GM23338 (cell line): ENCODE measurements around the gene TNFRSF12A. TPM values are rescaled to one million over a fixed set of nuclear protein-coding genes. Genes with fewer than 3 reads are reported as not detected.

Source experiments
- ATAC-seq: fragments of 200-7000 bp; cut with Tn5 transposase; 3 replicates; pipeline ENCODE4 v1.9.1; 2020
- DNase-seq: peaks from one replicate; pipeline ENCODE4 v3.0.0-alpha.2; 2015; ENCODE audit warnings: low spot score
- H2AFZ ChIP-seq: fragments of 200-600 bp; sonication (generic); 2 replicates; pipeline ENCODE4 v1.8.0; 2016; ENCODE audit warnings: antibody characterized with exemption, mild to moderate bottlenecking, moderate library complexity
- H3F3A ChIP-seq: fragments of 200-600 bp; sonication (generic); replicated peaks from 2 replicates; pipeline ENCODE4 v1.8.0; 2017; ENCODE audit warnings: antibody characterized with exemption, mixed run types, low read depth
- H3K27ac ChIP-seq: fragments of 200-600 bp; sonication (generic); 2 replicates; pipeline ENCODE4 v1.6.1; 2016; ENCODE audit warnings: low read depth
- H3K27me3 ChIP-seq: fragments of 200-600 bp; sonication (generic); 2 replicates; pipeline ENCODE4 v1.8.0; 2016; ENCODE audit warnings: mild to moderate bottlenecking, mixed run types, moderate library complexity; ENCODE audit not compliant: insufficient read depth
- H3K36me3 ChIP-seq: fragments of 200-600 bp; sonication (generic); 2 replicates; pipeline ENCODE4 v1.8.0; 2016; ENCODE audit warnings: mild to moderate bottlenecking; ENCODE audit not compliant: insufficient read depth
- H3K4me1 ChIP-seq: fragments of 200-600 bp; sonication (generic); 2 replicates; pipeline ENCODE4 v1.8.0; 2016; ENCODE audit warnings: mild to moderate bottlenecking, moderate library complexity; ENCODE audit not compliant: insufficient read depth
- H3K4me2 ChIP-seq: fragments of 200-600 bp; sonication (generic); 2 replicates; pipeline ENCODE4 v1.7.1; 2017; ENCODE audit warnings: mixed run types
- H3K4me3 ChIP-seq: fragments of 200-600 bp; sonication (generic); 2 replicates; pipeline ENCODE4 v1.6.1; 2016; ENCODE audit warnings: mixed run types
- H3K79me2 ChIP-seq: fragments of 200-600 bp; sonication (generic); replicated peaks from 2 replicates; pipeline ENCODE4 v1.8.0; 2017; ENCODE audit warnings: mild to moderate bottlenecking; ENCODE audit not compliant: insufficient read depth
- H3K9me2 ChIP-seq: fragments of 200-600 bp; sonication (generic); 2 replicates; pipeline ENCODE4 v1.8.0; 2017; ENCODE audit not compliant: insufficient read depth
- H4K20me1 ChIP-seq: fragments of 200-600 bp; sonication (generic); replicated peaks from 2 replicates; pipeline ENCODE4 v1.8.0; 2017; ENCODE audit warnings: mild to moderate bottlenecking; ENCODE audit not compliant: insufficient read depth
- H3K27ac Mint-ChIP-seq: 2 replicates; pipeline ENCODE4 v1.8.0; 2020; ENCODE audit warnings: inconsistent platforms, mild to moderate bottlenecking, moderate library complexity, mixed read lengths
- H3K27me3 Mint-ChIP-seq: 3 replicates; pipeline ENCODE4 v1.8.0; 2022; ENCODE audit warnings: low read depth, mild to moderate bottlenecking, moderate library complexity, mixed read lengths, inconsistent platforms; ENCODE audit not compliant: insufficient read depth, poor library complexity
- H3K36me3 Mint-ChIP-seq: 3 replicates; pipeline ENCODE4 v1.8.0; 2021; ENCODE audit warnings: low read depth, mild to moderate bottlenecking, inconsistent platforms, moderate library complexity, mixed read lengths
- H3K4me1 Mint-ChIP-seq: 3 replicates; pipeline ENCODE4 v1.8.0; 2020; ENCODE audit warnings: mild to moderate bottlenecking, inconsistent platforms, mixed read lengths
- H3K4me3 Mint-ChIP-seq: 3 replicates; pipeline ENCODE4 v1.8.0; 2021; ENCODE audit warnings: moderate library complexity, mild to moderate bottlenecking, inconsistent platforms, mixed read lengths
- H3K9me3 Mint-ChIP-seq: 3 replicates; pipeline ENCODE4 v1.8.0; 2020; ENCODE audit warnings: moderate library complexity, mild to moderate bottlenecking, inconsistent platforms, mixed read lengths
- CREB1 ChIP-seq: fragments of 250-450 bp; sonication (Bioruptor Pico); IDR thresholded peaks from 2 replicates; pipeline ENCODE4 v1.5.0; 2020; ENCODE audit warnings: low read depth, mild to moderate bottlenecking, moderate library complexity
- EZH2 ChIP-seq: fragments of 200-600 bp; sonication (generic); IDR thresholded peaks from one replicate; pipeline ENCODE4 v1.8.0; 2017; ENCODE audit warnings: antibody characterized with exemption, mild to moderate bottlenecking, low read depth; ENCODE audit not compliant: unreplicated experiment
- EZH2phosphoT487 ChIP-seq: fragments of 200-600 bp; sonication (generic); IDR thresholded peaks from one replicate; pipeline ENCODE4 v1.8.1; 2018; ENCODE audit warnings: antibody characterized with exemption; ENCODE audit not compliant: unreplicated experiment
- JUNB ChIP-seq: IDR thresholded peaks from one replicate; pipeline ENCODE4 v1.6.1; 2016; ENCODE audit warnings: antibody characterized with exemption; ENCODE audit not compliant: unreplicated experiment
- NANOG ChIP-seq: IDR thresholded peaks from 2 replicates; pipeline ENCODE4 v1.6.1; 2016; ENCODE audit warnings: antibody characterized with exemption, borderline replicate concordance
- POLR2AphosphoS5 ChIP-seq: IDR thresholded peaks from 2 replicates; pipeline ENCODE4 v1.6.1; 2016; ENCODE audit warnings: antibody characterized with exemption, low read depth
- STAT1 ChIP-seq: IDR thresholded peaks from one replicate; pipeline ENCODE4 v1.6.1; 2016; ENCODE audit warnings: antibody characterized with exemption; ENCODE audit not compliant: unreplicated experiment
- ZNF114 ChIP-seq: fragments of 250-450 bp; sonication (Bioruptor Pico); IDR thresholded peaks from 2 replicates; pipeline ENCODE4 v1.5.0; 2020; ENCODE audit warnings: mild to moderate bottlenecking, moderate library complexity
- ZNF331 ChIP-seq: fragments of 250-450 bp; sonication (Bioruptor Pico); IDR thresholded peaks from 2 replicates; pipeline ENCODE4 v1.5.0; 2020; ENCODE audit warnings: low read depth, mild to moderate bottlenecking, moderate library complexity
- polyA plus RNA-seq: library from polyadenylated mRNA; unstranded; fragments of >200 nt; fragmentation: Nextera tagmentation; extraction: Ambion mirVana; gene quantifications from 2 replicates; pipeline ENCODE4 v1.2.1, GENCODE V29; 2016
- total RNA-seq: library from RNA; depleted of rRNA; stranded (reverse); fragments of >200 nt; shearing (Covaris generic); gene quantifications from 2 replicates; pipeline ENCODE4 v1.2.3, GENCODE V29; 2014
- TF ChIP-seq, protein P1 (sequence below): IDR thresholded peaks from 2 replicates; pipeline ENCODE4 v1.6.1; 2016; ENCODE audit warnings: antibody characterized with exemption
- TF ChIP-seq, protein P2 (sequence below): IDR thresholded peaks from one replicate; pipeline ENCODE4 v1.6.1; 2018; ENCODE audit warnings: antibody characterized with exemption; ENCODE audit not compliant: unreplicated experiment
- TF ChIP-seq, protein P3 (sequence below), 2 experiments: fragments of 200-600 bp in 1 of 2; sonication (generic) in 1 of 2; conservative IDR thresholded peaks; 2 replicates each; pipeline versions ENCODE4 v1.5.1 to v1.6.1; 2016 to 2017; ENCODE audit warnings: antibody characterized with exemption in 2 of 2, low read depth in 2 of 2, mild to moderate bottlenecking in 2 of 2, moderate library complexity in 1 of 2
- TF ChIP-seq, protein P4 (sequence below): fragments of 250-450 bp; sonication (Bioruptor Pico); IDR thresholded peaks from 2 replicates; pipeline ENCODE4 v1.5.0; 2020; ENCODE audit warnings: mild to moderate bottlenecking, moderate library complexity

TNFRSF12A gene
- total and polyA plus RNA-seq, 2 experiments from 2014 or later: 78.0 to 152 TPM

DNA sequence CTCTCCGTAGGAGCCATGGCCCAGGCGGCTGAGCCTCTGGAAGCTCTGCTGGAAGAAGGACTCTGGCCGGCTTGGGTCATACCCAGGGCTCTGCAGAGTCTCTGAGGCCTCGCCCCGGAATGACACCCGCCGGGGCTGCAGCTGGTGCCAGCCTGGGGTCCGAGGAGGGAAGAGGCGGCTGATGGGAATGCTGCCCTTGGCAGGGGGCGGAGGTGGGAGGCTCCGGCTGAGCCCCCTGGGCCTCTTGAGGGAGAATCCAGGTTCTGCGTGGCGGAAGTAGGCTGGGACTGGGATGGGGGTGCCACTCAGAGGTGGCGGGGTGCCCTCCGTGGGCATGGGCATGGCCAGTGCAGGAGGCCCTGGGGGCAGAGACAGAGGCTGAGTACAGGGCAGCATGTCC, 43.5 kb upstream of the TNFRSF12A start:
- peaks cover 20% of the 10 kb centered on the region for H3F3A ChIP-seq
- H4K20me1 ChIP-seq: peaks cover 11% of the 10 kb centered on the region; the same call in 1 of the 2 replicates
- H3K36me3 Mint-ChIP-seq: peaks cover 37% of the 10 kb centered on the region
- peaks cover 14% of the 10 kb centered on the region for H3K79me2 ChIP-seq
- H3K27me3 Mint-ChIP-seq: peaks cover 19% of the 10 kb centered on the region
- no peak overlapping the region for H3K4me2 ChIP-seq
- no peaks in the 10 kb centered on the region for H3K9me2 ChIP-seq
- ATAC-seq (no peak), DNase-seq (no peak)
- H2AFZ ChIP-seq: no peak overlapping the region
- no peak overlapping the region for H3K27ac Mint-ChIP-seq
- TF ChIP-seq EZH2: no peak
- no peak for TF ChIP-seq NANOG
- TF ChIP-seq, protein P1, sequence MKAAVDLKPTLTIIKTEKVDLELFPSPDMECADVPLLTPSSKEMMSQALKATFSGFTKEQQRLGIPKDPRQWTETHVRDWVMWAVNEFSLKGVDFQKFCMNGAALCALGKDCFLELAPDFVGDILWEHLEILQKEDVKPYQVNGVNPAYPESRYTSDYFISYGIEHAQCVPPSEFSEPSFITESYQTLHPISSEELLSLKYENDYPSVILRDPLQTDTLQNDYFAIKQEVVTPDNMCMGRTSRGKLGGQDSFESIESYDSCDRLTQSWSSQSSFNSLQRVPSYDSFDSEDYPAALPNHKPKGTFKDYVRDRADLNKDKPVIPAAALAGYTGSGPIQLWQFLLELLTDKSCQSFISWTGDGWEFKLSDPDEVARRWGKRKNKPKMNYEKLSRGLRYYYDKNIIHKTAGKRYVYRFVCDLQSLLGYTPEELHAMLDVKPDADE: no peak
- TF ChIP-seq, protein P2, sequence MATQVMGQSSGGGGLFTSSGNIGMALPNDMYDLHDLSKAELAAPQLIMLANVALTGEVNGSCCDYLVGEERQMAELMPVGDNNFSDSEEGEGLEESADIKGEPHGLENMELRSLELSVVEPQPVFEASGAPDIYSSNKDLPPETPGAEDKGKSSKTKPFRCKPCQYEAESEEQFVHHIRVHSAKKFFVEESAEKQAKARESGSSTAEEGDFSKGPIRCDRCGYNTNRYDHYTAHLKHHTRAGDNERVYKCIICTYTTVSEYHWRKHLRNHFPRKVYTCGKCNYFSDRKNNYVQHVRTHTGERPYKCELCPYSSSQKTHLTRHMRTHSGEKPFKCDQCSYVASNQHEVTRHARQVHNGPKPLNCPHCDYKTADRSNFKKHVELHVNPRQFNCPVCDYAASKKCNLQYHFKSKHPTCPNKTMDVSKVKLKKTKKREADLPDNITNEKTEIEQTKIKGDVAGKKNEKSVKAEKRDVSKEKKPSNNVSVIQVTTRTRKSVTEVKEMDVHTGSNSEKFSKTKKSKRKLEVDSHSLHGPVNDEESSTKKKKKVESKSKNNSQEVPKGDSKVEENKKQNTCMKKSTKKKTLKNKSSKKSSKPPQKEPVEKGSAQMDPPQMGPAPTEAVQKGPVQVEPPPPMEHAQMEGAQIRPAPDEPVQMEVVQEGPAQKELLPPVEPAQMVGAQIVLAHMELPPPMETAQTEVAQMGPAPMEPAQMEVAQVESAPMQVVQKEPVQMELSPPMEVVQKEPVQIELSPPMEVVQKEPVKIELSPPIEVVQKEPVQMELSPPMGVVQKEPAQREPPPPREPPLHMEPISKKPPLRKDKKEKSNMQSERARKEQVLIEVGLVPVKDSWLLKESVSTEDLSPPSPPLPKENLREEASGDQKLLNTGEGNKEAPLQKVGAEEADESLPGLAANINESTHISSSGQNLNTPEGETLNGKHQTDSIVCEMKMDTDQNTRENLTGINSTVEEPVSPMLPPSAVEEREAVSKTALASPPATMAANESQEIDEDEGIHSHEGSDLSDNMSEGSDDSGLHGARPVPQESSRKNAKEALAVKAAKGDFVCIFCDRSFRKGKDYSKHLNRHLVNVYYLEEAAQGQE: no peak
- TF ChIP-seq STAT1: no peak
- TF ChIP-seq CREB1 (CRISPR knock-in tag): no peak
- TF ChIP-seq JUNB: no peak
- TF ChIP-seq POLR2AphosphoS5: no peak
- no peak for TF ChIP-seq ZNF331 (CRISPR knock-in tag)
- no peak for TF ChIP-seq EZH2phosphoT487
- TF ChIP-seq, protein P3, sequence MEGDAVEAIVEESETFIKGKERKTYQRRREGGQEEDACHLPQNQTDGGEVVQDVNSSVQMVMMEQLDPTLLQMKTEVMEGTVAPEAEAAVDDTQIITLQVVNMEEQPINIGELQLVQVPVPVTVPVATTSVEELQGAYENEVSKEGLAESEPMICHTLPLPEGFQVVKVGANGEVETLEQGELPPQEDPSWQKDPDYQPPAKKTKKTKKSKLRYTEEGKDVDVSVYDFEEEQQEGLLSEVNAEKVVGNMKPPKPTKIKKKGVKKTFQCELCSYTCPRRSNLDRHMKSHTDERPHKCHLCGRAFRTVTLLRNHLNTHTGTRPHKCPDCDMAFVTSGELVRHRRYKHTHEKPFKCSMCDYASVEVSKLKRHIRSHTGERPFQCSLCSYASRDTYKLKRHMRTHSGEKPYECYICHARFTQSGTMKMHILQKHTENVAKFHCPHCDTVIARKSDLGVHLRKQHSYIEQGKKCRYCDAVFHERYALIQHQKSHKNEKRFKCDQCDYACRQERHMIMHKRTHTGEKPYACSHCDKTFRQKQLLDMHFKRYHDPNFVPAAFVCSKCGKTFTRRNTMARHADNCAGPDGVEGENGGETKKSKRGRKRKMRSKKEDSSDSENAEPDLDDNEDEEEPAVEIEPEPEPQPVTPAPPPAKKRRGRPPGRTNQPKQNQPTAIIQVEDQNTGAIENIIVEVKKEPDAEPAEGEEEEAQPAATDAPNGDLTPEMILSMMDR (conservative IDR thresholded peaks at IDR 0.05; ENCODE audit: low read depth in 2 of 2): no peak
- TF ChIP-seq ZNF114 (CRISPR knock-in tag): no peak
- TF ChIP-seq, protein P4, sequence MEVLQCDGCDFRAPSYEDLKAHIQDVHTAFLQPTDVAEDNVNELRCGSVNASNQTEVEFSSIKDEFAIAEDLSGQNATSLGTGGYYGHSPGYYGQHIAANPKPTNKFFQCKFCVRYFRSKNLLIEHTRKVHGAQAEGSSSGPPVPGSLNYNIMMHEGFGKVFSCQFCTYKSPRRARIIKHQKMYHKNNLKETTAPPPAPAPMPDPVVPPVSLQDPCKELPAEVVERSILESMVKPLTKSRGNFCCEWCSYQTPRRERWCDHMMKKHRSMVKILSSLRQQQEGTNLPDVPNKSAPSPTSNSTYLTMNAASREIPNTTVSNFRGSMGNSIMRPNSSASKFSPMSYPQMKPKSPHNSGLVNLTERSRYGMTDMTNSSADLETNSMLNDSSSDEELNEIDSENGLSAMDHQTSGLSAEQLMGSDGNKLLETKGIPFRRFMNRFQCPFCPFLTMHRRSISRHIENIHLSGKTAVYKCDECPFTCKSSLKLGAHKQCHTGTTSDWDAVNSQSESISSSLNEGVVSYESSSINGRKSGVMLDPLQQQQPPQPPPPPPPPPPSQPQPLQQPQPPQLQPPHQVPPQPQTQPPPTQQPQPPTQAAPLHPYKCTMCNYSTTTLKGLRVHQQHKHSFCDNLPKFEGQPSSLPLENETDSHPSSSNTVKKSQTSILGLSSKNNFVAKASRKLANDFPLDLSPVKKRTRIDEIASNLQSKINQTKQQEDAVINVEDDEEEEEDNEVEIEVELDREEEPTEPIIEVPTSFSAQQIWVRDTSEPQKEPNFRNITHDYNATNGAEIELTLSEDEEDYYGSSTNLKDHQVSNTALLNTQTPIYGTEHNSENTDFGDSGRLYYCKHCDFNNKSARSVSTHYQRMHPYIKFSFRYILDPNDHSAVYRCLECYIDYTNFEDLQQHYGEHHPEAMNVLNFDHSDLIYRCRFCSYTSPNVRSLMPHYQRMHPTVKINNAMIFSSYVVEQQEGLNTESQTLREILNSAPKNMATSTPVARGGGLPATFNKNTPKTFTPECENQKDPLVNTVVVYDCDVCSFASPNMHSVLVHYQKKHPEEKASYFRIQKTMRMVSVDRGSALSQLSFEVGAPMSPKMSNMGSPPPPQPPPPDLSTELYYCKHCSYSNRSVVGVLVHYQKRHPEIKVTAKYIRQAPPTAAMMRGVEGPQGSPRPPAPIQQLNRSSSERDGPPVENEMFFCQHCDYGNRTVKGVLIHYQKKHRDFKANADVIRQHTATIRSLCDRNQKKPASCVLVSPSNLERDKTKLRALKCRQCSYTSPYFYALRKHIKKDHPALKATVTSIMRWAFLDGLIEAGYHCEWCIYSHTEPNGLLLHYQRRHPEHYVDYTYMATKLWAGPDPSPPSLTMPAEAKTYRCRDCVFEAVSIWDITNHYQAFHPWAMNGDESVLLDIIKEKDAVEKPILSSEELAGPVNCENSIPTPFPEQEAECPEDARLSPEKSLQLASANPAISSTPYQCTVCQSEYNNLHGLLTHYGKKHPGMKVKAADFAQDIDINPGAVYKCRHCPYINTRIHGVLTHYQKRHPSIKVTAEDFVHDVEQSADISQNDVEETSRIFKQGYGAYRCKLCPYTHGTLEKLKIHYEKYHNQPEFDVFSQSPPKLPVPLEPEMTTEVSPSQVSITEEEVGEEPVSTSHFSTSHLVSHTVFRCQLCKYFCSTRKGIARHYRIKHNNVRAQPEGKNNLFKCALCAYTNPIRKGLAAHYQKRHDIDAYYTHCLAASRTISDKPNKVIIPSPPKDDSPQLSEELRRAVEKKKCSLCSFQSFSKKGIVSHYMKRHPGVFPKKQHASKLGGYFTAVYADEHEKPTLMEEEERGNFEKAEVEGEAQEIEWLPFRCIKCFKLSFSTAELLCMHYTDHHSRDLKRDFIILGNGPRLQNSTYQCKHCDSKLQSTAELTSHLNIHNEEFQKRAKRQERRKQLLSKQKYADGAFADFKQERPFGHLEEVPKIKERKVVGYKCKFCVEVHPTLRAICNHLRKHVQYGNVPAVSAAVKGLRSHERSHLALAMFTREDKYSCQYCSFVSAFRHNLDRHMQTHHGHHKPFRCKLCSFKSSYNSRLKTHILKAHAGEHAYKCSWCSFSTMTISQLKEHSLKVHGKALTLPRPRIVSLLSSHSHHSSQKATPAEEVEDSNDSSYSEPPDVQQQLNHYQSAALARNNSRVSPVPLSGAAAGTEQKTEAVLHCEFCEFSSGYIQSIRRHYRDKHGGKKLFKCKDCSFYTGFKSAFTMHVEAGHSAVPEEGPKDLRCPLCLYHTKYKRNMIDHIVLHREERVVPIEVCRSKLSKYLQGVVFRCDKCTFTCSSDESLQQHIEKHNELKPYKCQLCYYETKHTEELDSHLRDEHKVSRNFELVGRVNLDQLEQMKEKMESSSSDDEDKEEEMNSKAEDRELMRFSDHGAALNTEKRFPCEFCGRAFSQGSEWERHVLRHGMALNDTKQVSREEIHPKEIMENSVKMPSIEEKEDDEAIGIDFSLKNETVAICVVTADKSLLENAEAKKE (CRISPR knock-in tag): no peak
- no peak overlapping the region for H3K27ac ChIP-seq
- H3K9me3 Mint-ChIP-seq: peaks cover 2% of the 10 kb centered on the region; the same call in 1 of the 3 replicates
- 0 out of 2 replicates have a peak, but pooled peaks cover 3% of the 10 kb centered on the region for H3K36me3 ChIP-seq
- no peak overlapping the region; the same call in 2 of the 3 replicates for H3K4me3 Mint-ChIP-seq
- peaks cover 18% of the 10 kb centered on the region for H3K4me1 Mint-ChIP-seq
- H3K27me3 ChIP-seq: no peaks in the 10 kb centered on the region
- peaks cover 9% of the 10 kb centered on the region; the same call in 1 of the 2 replicates for H3K4me1 ChIP-seq
- no peak overlapping the region for H3K4me3 ChIP-seq
